ENCODE data around the gene RFXANK.
A peak's percentile ranks its signal among the peaks of the same experiment; 100 is the strongest.

Gene RFXANK

GRCh38 chr19:19192078-19192882 lies at the start of gene RFXANK, which contains the start of gene BORCS8:
RFXANK (plus strand) TSS chr19:19192258; CDS start chr19:19193947, 1,689 bp downstream.
BORCS8 (minus strand) TSS chr19:19192152; CDS start chr19:19192117, 35 bp downstream.
- TF ChIP-seq L3MBTL2 (conservative IDR thresholded peaks at IDR 0.05) (0 out of 2 replicates have a peak, but pooled peaks have one; percentile 13), TARDBP (IDR thresholded peaks at IDR 0.05) (no peak; the same call in 1 of the 2 replicates), CTBP1 (IDR thresholded peaks at IDR 0.05; ENCODE audit: borderline replicate concordance) (peak; percentile 79; the same call in 1 of the 2 replicates), ZNF384 (IDR thresholded peaks at IDR 0.05) (no peak), FOXM1 (IDR thresholded peaks at IDR 0.05; ENCODE audit: borderline replicate concordance) (peak; percentile 88), ELF4 (IDR thresholded peaks at IDR 0.05) (peak; percentile 66), FOXK2 (IDR thresholded peaks at IDR 0.05) (no peak), SUZ12 (IDR thresholded peaks at IDR 0.05) (no peak), FOXA1 (IDR thresholded peaks at IDR 0.05) (no peak), SP1 (IDR thresholded peaks at IDR 0.05) (no peak), ARNT (IDR thresholded peaks at IDR 0.05) (peak; percentile 61; the same call in 1 of the 2 replicates), LEF1 (IDR thresholded peaks at IDR 0.05; ENCODE audit: borderline replicate concordance) (peak; percentile 62; the same call in 1 of the 2 replicates), BHLHE40 (IDR thresholded peaks at IDR 0.05; ENCODE audit: borderline replicate concordance) (no peak), HDGF (IDR thresholded peaks at IDR 0.05; ENCODE audit: borderline replicate concordance) (0 out of 2 replicates have a peak, but pooled peaks have one; percentile 11), NFRKB (IDR thresholded peaks at IDR 0.05) (no peak)
- TF ChIP-seq, protein P1, sequence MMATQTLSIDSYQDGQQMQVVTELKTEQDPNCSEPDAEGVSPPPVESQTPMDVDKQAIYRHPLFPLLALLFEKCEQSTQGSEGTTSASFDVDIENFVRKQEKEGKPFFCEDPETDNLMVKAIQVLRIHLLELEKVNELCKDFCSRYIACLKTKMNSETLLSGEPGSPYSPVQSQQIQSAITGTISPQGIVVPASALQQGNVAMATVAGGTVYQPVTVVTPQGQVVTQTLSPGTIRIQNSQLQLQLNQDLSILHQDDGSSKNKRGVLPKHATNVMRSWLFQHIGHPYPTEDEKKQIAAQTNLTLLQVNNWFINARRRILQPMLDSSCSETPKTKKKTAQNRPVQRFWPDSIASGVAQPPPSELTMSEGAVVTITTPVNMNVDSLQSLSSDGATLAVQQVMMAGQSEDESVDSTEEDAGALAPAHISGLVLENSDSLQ (IDR thresholded peaks at IDR 0.05), result peak; percentile 16; the same call in 1 of the 2 replicates
- ChIA-PET CTCF (interaction anchor here (0.5 to 2.0 kb wide), 4 partner anchors 13 to 181 kb away, joined by 3 to 11 read pairs (median 3); no protein-coding TSS in a partner anchor), POLR2A (interaction anchor here (0.6 to 4.9 kb wide), 5 partner anchors 10 to 273 kb away, joined by 3 to 46 read pairs (median 3); partner anchors contain the start of genes COPE, DDX49 and NR2C2AP)
- peak; percentile 95 for DNase-seq (ENCODE audit: extremely low spot score)

- CTCF ChIA-PET, result interaction anchor here (1.5 to 3.0 kb wide), 2 partner anchors 32 to 90 kb away, joined by 3 to 11 read pairs; no protein-coding TSS in a partner anchor
Observed at GRCh38 chr19:19142347-19142746, 49.7 kb upstream of the RFXANK start.

GRCh38 chr19:19145281-19145680 lies 46.8 kb upstream of the RFXANK start:
- CTCF ChIA-PET, result interaction anchor here (1.0 to 3.0 kb wide), 3 partner anchors 27 to 219 kb away, joined by 3 to 11 read pairs (median 4); no protein-coding TSS in a partner anchor
- TF ChIP-seq HDGF (IDR thresholded peaks at IDR 0.05; ENCODE audit: borderline replicate concordance), result no peak
- TF ChIP-seq NFRKB (IDR thresholded peaks at IDR 0.05), result no peak
- no peak for TF ChIP-seq FOXA1 (IDR thresholded peaks at IDR 0.05)
- TF ChIP-seq SP1 (IDR thresholded peaks at IDR 0.05), result no peak
- no peak for TF ChIP-seq ELF4 (IDR thresholded peaks at IDR 0.05)

More at GRCh38 chr19:19142347-19142746, 49.7 kb upstream of the RFXANK start:
- POLR2A ChIA-PET, result no interaction called here
- no peak for DNase-seq (ENCODE audit: extremely low spot score)
- TF ChIP-seq ZNF384 (IDR thresholded peaks at IDR 0.05) (no peak), SUZ12 (IDR thresholded peaks at IDR 0.05) (no peak), ELF4 (IDR thresholded peaks at IDR 0.05) (no peak), HDGF (IDR thresholded peaks at IDR 0.05; ENCODE audit: borderline replicate concordance) (no peak), CTBP1 (IDR thresholded peaks at IDR 0.05; ENCODE audit: borderline replicate concordance) (no peak)

DNA sequence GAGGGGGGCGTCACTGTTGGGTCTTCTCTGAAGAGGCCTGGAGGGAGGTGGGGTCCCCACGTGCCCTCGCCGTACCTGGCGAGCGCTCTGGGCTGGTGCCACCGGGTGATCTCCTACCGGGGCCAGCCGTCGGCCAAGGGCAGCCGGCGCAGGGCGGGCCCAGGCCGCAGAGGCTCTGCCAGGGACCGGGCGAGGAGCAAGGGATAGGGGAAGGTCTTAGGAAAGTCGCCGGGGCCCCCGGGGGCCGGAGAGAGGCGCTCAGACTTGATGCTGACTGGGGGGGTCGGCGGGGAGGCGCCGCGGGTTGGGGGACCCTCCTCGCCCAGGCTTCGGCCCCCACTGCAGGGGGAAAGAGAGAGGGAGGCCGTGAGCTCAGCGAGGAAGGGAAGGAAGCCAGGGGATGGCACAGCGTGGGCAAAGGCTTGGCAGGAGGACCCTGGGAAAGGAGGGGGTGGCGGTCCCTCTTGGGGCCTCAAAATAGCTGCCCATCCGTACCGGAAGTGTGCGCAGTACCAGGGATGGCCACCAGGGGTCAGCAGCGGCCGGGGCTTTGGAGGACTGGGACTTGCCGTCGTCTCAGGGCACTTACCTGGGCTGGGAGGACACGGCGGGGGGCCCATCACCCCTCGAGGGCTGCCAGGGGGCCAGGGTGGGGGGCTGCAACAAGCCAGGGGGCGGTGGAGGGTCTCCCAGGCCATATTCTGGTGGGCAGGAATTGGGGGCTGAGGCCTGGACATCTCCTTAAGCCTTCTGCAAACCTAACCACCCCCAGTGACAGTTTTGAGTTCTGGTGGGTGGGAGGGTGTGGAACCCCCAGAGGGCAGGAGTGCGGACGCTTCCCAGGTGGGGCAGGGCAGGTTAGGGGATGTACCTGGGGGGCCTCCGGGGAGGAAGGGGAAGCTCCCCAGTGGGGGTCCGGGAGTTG lies 46.1 kb upstream of the RFXANK start:
- TF ChIP-seq FOXA1 (IDR thresholded peaks at IDR 0.05) (no peak), HDGF (IDR thresholded peaks at IDR 0.05; ENCODE audit: borderline replicate concordance) (no peak), ZNF384 (IDR thresholded peaks at IDR 0.05) (no peak), ELF4 (IDR thresholded peaks at IDR 0.05) (no peak), FOXM1 (IDR thresholded peaks at IDR 0.05; ENCODE audit: borderline replicate concordance) (no peak), ARNT (IDR thresholded peaks at IDR 0.05) (no peak), SP1 (IDR thresholded peaks at IDR 0.05) (no peak), FOXK2 (IDR thresholded peaks at IDR 0.05) (no peak), NFRKB (IDR thresholded peaks at IDR 0.05) (no peak), LEF1 (IDR thresholded peaks at IDR 0.05; ENCODE audit: borderline replicate concordance) (no peak), TARDBP (IDR thresholded peaks at IDR 0.05) (no peak), SUZ12 (IDR thresholded peaks at IDR 0.05) (no peak), L3MBTL2 (conservative IDR thresholded peaks at IDR 0.05) (no peak), CTBP1 (IDR thresholded peaks at IDR 0.05; ENCODE audit: borderline replicate concordance) (no peak)
- TF ChIP-seq, protein P1 (IDR thresholded peaks at IDR 0.05), result no peak
- POLR2A ChIA-PET, result no interaction called here
- peak; percentile 82 for DNase-seq (ENCODE audit: extremely low spot score)
- CTCF ChIA-PET, result interaction anchor here (1.0 to 2.8 kb wide), 3 partner anchors 26 to 219 kb away, joined by 3 to 12 read pairs (median 4); no protein-coding TSS in a partner anchor

More at GRCh38 chr19:19145281-19145680, 46.8 kb upstream of the RFXANK start:
- no peak for DNase-seq (ENCODE audit: extremely low spot score)
- POLR2A ChIA-PET, result no interaction called here

GRCh38 chr19:19146865-19147264 lies 45.2 kb upstream of the RFXANK start:
- POLR2A ChIA-PET, result no interaction called here
- CTCF ChIA-PET, result interaction anchor here (2.8 kb wide), 1 partner anchor 28 kb away, joined by 12 read pairs; no protein-coding TSS in a partner anchor
- no peak for TF ChIP-seq L3MBTL2 (conservative IDR thresholded peaks at IDR 0.05)
- no peak for DNase-seq (ENCODE audit: extremely low spot score)
